SHP77 treated with DMSO at 0.1 percent for 48 hours (cell line): ENCODE measurements around the gene SREBF1.
A peak's percentile ranks its signal among the peaks of the same experiment; 100 is the strongest.

Source experiments
- DNase-seq: peaks from one replicate; lab custom pipeline; 2025; lab: John Stamatoyannopoulos, UW

SREBF1 gene

GRCh38 chr17:17841601-17842025 lies 4.8 kb upstream of the SREBF1 start:
- no peak for DNase-seq

DNA sequence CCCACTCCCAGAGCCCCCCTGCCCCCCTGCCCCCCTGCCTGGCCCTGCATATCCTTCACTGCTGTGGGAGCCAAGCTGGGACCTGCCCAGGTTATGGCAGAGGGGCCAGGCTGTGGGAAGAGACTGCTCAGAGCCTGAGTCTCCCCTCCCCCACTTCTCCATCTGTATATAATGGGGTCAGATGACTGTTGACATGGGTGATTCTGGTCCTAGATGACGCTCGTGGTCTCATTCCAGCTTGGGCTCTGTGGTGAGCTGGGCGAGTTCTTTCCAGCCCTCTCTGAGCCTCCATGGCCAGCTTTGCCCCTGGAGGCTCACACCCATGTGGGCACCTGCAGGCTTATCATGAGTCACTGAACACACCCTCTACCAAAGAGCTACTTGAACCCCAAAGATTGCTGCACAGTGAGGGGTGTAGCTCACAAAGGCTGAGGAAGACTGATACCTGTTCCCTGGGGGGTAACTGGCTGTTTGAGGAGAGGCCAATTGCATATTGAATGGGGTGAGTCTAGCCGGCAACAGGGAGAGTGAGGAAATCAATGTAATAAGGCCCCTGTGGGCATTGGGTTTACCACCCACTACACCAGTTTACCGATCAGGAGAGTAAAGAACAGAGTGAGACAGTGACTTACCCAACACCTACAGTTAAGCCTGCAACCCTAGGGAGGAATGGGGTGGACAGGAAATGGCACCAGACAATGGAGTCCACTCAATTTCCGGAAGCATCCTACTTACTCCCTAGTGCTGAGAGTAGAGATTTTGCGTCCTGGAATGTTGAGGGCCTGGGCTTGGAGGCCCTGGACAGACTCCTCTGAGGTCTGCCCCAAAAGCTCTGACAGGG lies 4.2 kb upstream of the SREBF1 start:
- peak; percentile 28 for DNase-seq

GRCh38 chr17:17839791-17840707 lies 3.3 kb upstream of the SREBF1 start:
- DNase-seq, result peak; percentile 87

DNA sequence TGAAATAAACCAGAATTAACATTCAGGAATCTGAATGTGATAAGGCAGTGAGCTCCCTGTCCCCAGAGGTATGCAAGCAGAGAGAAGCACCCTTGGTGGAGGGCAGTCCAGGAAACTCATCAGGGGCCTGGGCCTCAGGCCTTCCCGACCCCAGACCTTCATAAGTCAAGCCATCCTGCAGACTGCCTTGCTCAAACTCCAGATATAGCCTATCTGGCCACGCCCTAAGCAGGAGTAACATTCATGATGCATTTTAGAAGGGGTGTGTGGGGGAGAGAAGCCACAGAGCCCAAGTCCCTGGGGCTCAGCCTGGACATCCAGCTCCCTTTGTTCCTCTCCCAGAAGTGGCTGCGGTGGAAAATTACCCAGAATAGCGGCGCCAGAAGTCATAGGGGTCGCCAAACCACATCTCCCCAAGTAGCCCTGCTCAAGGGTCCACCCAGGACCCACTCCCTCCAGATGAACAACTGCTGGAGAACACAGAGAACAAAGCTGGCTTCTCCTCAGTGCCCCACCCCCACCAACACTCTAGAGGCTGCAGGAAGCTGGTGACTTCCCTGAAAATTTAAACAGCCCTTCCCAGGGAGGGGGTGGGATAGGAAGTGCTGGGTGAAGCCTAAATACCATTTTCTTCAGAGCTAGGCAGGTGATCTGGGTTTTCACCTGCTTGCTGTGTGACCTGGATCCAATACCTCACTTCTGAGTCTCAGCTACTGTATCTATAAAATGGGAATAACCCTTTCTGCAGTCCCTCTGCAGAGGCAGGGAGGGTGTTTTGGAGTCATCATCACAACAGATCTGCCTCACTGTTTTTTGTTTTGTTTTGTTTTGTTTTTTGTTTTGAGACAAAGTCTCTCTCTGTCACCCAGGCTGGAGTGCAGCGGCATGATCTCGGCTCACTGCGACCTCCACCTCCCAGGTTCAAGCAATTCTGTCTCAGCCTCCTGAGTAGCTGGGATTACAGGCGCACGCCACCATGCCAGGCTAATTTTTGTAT lies 1.5 kb upstream of the SREBF1 start:
- peak; percentile 60 for DNase-seq

- DNase-seq, result no peak
These were observed 615 bp upstream of the SREBF1 start for GRCh38 chr17:17837380-17837821.

GRCh38 chr17:17836250-17836817 lies 452 bp downstream of the SREBF1 start:
- peak; percentile 97 for DNase-seq

DNA sequence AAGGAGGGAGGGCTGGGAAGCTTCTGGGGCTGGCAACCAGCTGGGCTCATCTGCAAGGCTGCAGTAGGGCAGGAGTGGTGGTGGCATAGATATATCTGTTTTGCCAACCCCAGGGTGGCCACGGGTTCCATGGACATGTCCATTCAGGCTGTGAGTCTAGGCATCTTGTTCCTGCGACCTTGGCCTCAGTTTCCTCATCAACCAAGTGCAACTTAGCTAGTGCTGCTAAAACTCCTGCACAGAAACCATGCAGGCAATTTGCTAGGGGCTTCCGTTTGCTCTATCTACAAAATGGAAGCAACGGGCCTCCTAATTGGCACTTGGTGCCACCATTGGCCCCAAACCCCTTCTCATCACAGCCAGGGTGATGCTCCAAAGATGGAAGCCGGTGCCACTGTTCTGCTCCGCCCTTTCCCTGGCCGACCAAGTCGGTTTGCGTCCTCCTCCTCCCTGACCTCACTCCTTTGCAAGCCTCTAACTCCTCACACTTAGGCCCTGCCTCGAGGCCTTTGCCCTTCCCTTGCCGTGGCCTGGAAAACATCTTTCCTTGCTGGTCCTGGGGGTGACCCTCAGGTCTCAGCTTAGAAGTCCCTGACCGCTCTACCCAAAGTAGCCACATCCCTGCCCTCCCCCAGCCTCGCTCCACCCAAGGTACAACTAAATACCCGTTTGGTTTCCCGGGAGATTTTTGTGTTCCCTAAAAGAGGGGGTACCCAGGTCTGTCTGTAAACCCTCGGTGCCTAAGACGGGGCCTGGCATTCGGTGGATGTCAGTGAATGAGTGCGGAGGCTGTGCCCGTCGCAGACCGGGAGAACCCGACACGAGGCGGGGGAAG lies 1.2 kb downstream of the SREBF1 start:
- DNase-seq, result no peak

DNA sequence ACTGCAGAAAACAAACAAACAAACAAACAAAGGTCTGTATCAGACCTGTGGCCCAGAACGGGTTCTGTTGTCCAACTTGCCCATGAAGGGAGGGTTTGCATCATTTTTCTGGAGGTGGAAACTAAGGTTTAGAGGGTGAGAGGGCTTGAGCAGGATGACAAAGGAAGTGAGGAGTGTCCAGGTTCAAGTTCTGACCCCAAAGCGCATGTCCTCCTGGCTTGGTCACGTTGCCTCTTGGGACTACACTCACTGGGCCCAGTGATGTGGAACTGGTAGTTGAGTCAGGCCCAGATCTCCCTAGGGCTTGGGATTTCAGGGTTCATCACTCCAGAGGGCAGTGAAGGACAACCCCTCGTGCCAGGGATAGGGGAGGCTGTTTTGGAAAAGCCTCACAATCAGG lies 1.8 kb downstream of the SREBF1 start:
- DNase-seq, result no peak

DNA sequence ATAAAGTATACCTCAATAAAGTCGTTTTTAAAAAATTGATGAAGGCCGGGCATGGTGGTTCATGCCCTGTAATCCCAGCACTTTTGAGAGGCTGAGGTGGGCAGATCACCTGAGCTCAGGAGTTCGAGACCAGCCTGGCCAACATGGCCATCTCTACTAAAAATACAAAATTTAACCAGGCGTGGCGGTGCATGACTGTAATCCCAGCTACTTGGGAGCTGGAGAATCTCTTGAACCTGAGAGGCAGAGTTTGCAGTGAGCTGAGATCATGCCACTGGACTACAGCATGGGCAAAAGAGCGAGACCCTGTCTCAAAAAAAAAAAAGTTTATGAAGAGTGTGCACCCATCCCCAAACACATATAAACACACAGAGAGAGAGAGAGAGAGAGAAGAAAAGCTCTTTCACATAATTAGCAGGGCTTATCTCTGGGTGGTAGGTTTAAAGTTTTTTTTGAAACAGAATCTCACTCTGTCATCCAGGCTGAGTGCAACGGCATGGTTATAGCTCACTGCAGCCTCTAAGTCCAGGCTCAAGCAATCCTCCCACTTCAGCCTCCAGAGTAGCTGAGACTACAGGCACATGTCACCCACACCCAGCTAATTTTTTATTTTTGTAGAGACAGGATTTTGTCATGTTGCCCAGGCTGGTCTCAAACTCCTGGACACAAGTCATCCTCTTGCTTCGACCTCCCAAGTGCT lies 3.0 kb downstream of the SREBF1 start:
- no peak for DNase-seq

DNA sequence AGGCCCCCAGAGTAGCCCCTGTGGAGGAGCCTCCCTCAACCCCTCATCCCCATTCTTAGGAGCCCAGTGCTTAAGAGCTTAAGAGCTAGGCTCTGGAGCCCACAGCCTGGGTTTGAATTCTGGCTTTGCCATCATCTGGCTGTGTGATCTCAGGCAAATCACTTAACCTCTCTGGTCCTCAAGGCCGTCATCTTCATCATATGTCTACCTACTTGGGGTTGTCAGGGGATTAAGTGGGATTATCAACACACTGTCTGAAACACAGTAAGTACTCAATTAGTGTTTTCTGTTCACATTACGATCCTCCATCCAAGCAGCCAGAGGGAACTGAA lies 4.8 kb downstream of the SREBF1 start:
- no peak for DNase-seq

DNA sequence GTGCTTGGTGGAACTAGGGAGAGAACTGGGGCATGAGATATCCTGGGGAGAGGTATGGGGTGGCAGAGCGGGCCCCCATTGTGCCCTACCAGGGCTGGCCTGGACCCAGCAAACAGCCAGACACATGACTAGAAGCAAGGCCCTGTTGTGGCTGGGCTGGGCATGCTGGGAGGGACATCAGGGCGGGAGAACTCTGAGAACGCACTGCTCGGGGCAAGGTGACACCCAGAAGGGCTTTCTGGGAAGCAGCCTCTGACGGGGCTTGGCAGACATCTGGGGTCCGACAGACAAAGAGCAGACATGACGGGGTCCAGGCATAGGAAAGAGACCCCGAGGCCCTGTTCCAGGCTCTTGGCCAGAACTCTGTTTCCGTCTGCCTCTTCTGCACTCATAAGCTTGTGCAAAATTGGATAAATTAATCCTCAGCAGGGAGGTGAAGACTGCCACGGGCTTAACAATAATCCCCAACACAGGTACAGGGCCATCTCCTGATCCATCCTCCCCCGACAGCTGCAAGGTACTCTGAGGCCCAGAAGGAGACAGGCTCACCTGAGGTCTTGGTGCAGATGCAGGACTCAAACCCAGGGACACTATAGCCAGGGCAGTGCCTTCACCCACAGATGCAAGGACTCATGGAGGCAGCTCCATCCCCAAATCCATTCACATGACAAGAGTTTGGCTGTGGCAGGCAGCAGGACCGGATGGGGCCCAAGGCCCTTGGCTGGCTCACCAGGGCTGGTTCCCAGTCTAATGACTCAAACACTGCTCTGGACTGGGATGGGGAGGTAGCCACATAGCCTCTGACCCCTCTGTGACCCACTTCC lies 5.4 kb downstream of the SREBF1 start:
- DNase-seq, result no peak

DNA sequence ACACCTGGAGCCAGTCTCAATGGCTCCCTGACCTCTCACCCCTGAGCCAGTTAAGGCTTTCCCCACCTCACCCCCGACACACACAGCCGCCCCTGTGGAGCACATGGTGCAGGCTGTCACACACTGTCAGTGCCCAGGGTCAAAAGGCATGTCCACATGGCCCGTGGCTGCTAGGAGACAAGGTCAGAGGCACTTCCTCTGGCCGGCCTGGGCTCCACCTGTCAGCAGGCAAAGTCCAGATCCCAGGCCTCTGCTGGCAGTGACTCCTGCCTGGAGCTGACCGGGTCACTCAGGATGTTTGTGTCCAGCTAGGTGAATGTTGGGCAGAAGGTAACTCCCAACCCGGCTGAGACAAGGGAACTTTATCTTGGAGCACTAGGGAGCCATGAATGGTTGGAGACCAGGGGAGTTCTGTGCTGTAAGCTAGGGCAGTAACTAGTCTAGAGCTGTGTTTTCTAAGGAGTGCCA lies 6.0 kb downstream of the SREBF1 start:
- DNase-seq, result no peak

DNA sequence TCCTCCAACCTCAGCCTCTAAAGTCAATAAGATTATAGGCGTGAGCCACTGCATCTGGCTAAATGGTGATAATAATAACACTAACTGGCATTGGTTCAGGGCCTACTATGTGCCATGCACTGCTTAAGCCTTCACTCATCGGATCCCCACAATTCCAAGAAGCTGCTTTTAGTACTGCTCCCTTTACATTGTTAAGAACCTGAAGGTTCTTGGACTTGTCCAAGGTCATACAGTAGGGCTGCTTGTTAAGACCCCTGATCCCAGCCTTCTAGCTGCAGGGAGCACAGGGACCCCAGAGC lies 6.6 kb downstream of the SREBF1 start:
- no peak for DNase-seq

GRCh38 chr17:17827826-17828621 lies 8.8 kb downstream of the SREBF1 start:
- DNase-seq, result no peak

DNA sequence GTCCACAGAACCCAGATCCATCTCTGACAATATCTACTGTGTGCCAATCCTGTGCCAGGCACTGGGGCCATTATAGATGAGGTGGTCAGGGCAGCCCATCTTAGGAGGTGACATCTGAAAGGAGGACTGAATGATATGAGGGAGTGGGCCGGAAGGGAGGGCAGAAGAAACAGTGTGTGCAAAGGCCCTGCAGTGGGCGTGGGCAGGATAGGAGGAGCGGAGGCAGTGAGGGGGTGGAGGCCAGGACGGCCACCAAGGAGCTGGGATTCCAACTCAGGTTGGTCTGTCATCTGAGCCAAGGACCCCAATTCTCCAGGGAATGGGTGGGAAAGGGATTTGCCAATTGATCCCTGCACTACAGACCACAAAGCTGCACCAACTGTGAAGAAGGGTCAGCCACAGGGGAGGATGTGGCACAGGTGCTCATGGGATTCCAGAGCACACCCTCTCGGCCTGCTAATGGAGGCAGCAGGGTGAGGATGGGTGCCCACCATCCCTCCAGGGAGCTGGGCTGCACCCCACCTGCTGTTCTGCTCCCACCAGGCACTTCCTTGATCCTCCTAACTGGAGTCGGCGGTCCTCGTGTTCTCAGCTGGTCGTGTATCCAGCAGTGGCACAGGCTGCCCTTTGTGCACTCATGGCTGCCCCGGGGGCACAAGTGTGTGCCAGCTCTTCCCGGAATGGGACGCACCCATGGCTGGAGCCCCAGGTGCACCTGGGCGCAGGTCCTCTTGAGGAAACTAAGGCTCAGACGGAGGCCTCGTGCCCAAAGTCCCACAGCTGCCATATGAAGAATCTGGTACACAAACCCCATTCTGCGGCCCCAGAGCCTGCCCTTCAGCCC lies 9.6 kb downstream of the SREBF1 start:
- DNase-seq, result no peak

DNA sequence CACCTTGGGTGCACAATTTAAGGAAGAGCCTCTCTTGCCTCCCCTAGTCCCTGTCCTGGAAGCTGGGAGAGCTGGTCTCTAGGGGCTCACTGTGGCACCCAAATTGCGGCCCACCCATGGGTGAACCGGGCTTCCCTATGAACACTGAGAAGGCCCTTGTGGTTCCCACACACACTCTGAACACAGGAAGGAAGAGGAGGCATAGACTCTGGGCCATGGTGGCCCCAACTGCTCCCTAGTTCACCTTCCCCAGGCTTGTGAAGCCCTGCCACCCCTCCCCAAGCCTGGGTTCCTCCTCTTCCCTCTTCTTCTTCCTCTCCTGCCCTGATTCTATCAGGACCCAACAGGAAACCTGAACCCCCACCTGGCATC lies 10.5 kb downstream of the SREBF1 start:
- DNase-seq, result no peak
